ENCODE measurements around the gene RSRC1. TPM values are rescaled to one million over a fixed set of nuclear protein-coding genes. Genes with fewer than 3 reads are reported as not detected.

Gene RSRC1
- polyA plus RNA-seq, 1 experiment, result 2.7 TPM

- CTCF ChIA-PET, result no interaction called here
- POLR2A ChIA-PET, result no interaction called here
- Histone ChIP-seq H3K4me3 (ENCODE audit: low read depth, low read length) (no peak overlapping the region), H3K36me3 (ENCODE audit: control insufficient read depth, insufficient read depth, low read length) (no peaks in the 10 kb centered on the region), H3K27me3 (ENCODE audit: control insufficient read depth, insufficient read depth, low read length) (no peaks in the 10 kb centered on the region)
- TF ChIP-seq CTCF (IDR thresholded peaks at IDR 0.05; ENCODE audit: insufficient read depth, low read depth, low read length), result no peak
- DNase-seq (ENCODE audit: low read depth), result no peak
Measured at GRCh38 chr3:158084651-158085050, 25.2 kb upstream of the RSRC1 start.

GRCh38 chr3:158085358-158085757, 24.5 kb upstream of the RSRC1 start:
- no peaks in the 10 kb centered on the region for H3K36me3 ChIP-seq (ENCODE audit: control insufficient read depth, insufficient read depth, low read length)
- ChIA-PET CTCF (no interaction called here), POLR2A (no interaction called here)
- H3K27me3 ChIP-seq (ENCODE audit: control insufficient read depth, insufficient read depth, low read length), result no peaks in the 10 kb centered on the region; the same call in 1 of the 2 replicates
- no peak overlapping the region for H3K4me3 ChIP-seq (ENCODE audit: low read depth, low read length)
- no peak for TF ChIP-seq CTCF (IDR thresholded peaks at IDR 0.05; ENCODE audit: insufficient read depth, low read depth, low read length)
- no peak for DNase-seq (ENCODE audit: low read depth)

GRCh38 chr3:158085931-158086330, 24.0 kb upstream of the RSRC1 start:
- no peak for DNase-seq (ENCODE audit: low read depth)
- ChIA-PET CTCF (no interaction called here), POLR2A (no interaction called here)
- Histone ChIP-seq H3K36me3 (ENCODE audit: control insufficient read depth, insufficient read depth, low read length) (no peaks in the 10 kb centered on the region), H3K27me3 (ENCODE audit: control insufficient read depth, insufficient read depth, low read length) (no peaks in the 10 kb centered on the region; the same call in 1 of the 2 replicates), H3K4me3 (ENCODE audit: low read depth, low read length) (no peak overlapping the region)
- no peak for TF ChIP-seq CTCF (IDR thresholded peaks at IDR 0.05; ENCODE audit: insufficient read depth, low read depth, low read length)

GRCh38 chr3:158086361-158086760, 23.5 kb upstream of the RSRC1 start:
- Histone ChIP-seq H3K36me3 (ENCODE audit: control insufficient read depth, insufficient read depth, low read length) (no peaks in the 10 kb centered on the region), H3K27me3 (ENCODE audit: control insufficient read depth, insufficient read depth, low read length) (no peaks in the 10 kb centered on the region; the same call in 1 of the 2 replicates), H3K4me3 (ENCODE audit: low read depth, low read length) (no peak overlapping the region)
- ChIA-PET POLR2A (no interaction called here), CTCF (no interaction called here)
- no peak for DNase-seq (ENCODE audit: low read depth)
- TF ChIP-seq CTCF (IDR thresholded peaks at IDR 0.05; ENCODE audit: insufficient read depth, low read depth, low read length), result no peak

GRCh38 chr3:158086776-158087175, 23.1 kb upstream of the RSRC1 start:
- ChIA-PET CTCF (no interaction called here), POLR2A (no interaction called here)
- Histone ChIP-seq H3K27me3 (ENCODE audit: control insufficient read depth, insufficient read depth, low read length) (no peaks in the 10 kb centered on the region; the same call in 1 of the 2 replicates), H3K4me3 (ENCODE audit: low read depth, low read length) (no peak overlapping the region), H3K36me3 (ENCODE audit: control insufficient read depth, insufficient read depth, low read length) (no peaks in the 10 kb centered on the region)
- no peak for DNase-seq (ENCODE audit: low read depth)
- TF ChIP-seq CTCF (IDR thresholded peaks at IDR 0.05; ENCODE audit: insufficient read depth, low read depth, low read length), result no peak
